NCI-H146 treated with DMSO at 0.1 percent for 48 hours (cell line): ENCODE measurements around the gene A4GNT.
"Not testable (repeated sequence)": the region's sequence is repeated elsewhere in the genome, so short reads cannot be mapped to it uniquely, and the experiment has no call there.

Source experiments
- DNase-seq: peaks from one replicate; lab custom pipeline; 2025; ENCODE audit not compliant: unreplicated experiment; lab: John Stamatoyannopoulos, UW

The A4GNT gene

DNA sequence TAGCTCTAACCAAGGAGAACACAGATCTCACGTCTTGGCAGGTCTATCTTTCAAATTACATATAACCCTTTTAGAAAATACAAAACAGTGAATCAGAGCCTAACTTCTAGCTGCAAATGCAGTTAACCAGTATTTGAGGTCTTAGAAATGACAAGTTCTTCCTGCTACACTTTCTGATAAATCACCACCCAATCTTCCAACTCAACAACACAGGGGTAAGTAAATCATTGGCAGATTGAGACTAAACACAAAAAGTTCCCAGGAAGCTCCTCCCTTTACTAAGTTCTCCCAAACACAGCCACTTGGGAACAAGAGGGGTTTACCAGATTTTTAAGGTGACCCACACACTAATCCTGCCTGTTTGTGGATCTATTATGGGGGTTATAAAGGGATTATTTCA is at the start of gene A4GNT:
TSS of gene A4GNT (minus strand) at position 152 of the 400 bp plus-strand sequence. CDS start 1,134 bp downstream, outside the sequence.
- no peak for DNase-seq

DNA sequence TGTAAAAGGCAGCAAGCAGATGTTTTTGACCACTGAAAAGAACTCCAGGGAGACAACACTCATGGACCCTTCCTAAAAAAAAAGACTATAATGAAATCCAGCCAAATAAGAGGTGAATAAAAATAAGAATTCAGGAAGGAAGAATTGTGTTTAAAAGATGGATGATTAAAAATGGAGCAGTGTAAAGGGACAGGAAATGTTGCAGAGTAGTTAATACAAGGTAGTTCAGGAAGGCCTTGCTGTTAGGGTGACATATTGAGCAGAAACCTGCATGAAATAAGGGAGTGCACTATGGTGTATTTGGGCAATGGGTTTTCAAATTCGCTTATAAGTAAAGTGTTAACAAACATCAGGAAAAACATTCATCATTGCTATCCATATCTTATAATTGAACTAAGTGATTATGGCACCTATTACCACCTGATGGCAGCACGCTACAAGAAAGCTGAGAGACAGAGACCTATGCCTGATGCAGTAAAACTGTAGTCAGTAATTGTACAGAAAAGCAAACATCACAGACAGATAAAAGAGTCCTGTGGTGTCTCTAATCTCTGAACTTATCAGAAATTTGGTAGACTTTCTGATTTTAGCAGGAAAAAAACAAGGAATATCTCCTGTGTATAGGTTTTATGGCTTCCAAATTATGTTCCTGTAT is 48.3 kb upstream of the A4GNT start:
- DNase-seq, result peak; percentile 89

DNA sequence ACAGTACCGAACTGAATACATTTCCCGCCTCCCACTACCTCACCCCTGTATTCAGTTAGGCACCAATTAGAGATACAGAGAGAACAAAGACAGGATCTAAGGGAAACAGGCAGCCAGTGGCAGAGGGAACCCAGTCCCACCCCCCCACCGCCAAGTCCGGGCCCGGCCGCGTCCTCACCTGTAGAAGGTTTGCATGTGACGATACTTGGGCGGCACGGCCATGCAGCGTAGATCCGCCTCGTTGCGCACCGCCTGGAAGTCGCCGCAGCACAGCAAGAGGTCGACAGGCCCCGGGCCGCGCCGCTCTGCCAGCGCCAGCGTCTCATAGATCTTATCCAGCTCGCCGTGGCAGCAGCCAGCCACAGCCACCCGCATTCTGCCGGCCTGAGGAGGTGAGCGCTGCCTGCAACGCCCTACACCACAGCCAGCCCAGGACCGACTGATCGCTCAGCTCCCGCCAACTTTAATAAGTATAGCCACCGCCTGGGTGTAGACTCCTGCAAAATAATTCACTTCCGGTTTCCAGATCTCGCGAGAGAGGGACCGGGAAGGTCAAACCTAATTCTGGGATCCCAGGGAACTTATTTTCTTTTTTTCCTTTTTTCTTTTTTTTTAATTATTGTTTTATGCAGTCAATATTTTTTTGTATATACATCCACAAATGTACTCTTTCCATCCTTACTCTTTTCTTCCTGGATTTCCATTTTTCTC is 42.4 kb upstream of the A4GNT start, which contains the start of gene DBR1:
TSS of gene DBR1 (minus strand) at position 501 of the 711 bp plus-strand sequence. CDS start at position 375, 126 bp downstream.
- peak; percentile 93 for DNase-seq

DNA sequence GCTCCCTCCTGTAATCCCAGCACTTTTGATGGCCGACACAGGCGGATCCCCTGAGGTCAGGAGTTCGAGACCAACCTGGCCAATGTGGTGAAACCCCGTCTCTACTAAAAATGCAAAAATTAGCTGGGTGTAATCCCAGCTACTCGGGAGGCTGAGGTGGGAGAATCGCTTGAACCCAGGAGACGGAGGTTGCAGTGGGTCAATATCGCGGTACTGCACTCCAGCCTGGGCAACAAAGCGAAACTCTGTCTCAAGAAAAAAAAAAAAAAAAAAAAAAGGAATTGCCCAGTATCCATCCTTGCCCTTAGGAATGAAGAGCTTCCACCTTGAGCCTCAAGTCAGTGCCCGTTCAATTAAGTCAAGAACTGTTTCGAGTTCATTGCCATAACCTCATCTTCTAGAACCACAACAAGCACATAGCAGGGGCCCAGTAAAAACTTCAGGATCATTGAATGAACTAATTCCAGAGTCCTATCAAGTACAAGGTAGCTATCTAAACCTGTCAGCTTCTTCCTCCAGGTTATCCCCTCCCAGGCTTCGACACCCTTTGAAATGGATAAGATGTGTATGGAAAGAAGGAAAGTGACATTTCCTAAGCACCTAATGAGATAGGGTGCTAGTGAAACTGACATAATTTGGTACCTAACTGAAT is 41.7 kb upstream of the A4GNT start:
- no peak for DNase-seq

- DNase-seq, result no peak
These were observed 40.4 kb upstream of the A4GNT start for GRCh38 chr3:138172625-138173024.

DNA sequence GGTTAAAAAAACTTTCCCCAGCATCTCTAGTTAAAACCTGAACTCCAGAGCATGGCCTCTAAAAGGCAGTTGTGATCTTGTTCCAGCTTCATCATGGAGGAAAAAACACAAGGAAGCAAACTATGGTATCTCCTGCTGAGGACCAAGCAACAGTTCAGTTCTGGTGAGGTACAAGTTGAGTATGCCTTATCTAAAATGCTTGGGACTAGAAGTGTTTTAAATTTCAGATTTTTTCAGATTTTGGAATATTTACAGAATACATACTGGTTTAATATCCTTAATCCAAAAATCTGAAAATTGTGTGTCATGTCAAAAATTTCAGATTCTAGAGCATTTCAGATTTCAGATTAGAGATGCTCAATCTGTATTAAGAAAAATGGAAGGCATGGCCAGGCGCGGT is 32.9 kb upstream of the A4GNT start:
- no peak for DNase-seq

- no peak for DNase-seq
These were observed 25.6 kb upstream of the A4GNT start for GRCh38 chr3:138157743-138158142.

DNA sequence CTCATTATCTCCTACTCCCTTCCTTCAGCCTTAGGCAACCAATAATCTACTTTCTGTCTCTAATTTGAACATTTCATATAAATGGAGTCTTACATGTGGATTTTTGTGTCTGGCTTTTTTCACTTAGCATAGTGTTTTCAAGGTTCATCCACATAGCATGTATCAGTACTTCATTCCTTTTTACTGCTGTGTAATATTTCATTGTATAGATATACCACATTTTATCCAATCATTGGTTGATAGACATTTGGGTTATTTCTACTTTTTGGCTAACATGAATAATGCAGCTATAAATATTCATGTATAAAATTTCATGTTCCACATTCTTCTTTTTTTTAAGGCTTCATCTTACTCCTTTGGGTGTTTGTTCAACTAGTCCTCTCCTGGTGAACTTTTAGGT is 22.3 kb upstream of the A4GNT start:
- no peak for DNase-seq

- peak; percentile 27 for DNase-seq
These were observed 16.3 kb upstream of the A4GNT start for GRCh38 chr3:138148503-138148902.

- not testable (repeated sequence) for DNase-seq
These were observed 10.0 kb upstream of the A4GNT start for GRCh38 chr3:138142181-138142580.

- no peak for DNase-seq
These were observed 8.8 kb upstream of the A4GNT start for GRCh38 chr3:138140940-138141339.

GRCh38 chr3:138139691-138140090 is 7.5 kb upstream of the A4GNT start:
- DNase-seq, result no peak

DNA sequence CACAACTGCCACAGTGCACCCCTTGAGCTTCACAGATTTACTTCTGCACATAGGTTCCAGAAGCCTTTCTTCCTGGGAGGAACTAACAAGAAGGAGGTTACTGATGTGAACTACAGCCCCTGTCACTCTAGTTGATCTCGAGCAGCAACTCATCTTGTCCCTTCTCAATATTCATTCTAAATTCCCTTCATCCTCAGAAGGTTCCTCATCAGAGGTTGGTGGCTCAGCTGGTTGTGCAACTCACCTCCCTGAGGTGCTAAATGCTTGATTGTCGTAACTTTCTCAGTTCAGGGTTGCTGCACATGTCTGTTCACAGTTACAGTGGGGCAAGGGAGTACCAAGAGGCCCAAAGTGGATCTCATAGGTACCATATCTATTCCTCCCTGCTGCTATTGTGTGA is 5.7 kb upstream of the A4GNT start:
- no peak for DNase-seq

GRCh38 chr3:138136201-138136600 is 4.0 kb upstream of the A4GNT start:
- DNase-seq, result no peak

DNA sequence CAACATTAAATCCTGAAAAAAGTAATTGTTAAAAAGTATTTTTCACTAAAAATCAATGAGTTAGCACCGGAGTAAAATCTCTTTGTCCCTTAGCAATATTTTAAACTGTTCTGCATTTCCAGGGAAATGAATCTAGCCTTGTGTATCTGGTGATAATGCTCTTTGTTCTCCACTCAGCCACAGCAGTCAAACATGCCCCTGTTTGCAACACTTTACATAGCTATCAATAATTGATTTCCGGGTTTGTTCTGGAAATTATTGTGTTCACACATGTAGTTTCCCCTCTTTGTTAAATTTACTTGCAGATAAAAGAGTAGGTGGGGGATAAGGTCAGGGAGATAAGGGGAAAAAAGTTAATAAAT is 3.6 kb upstream of the A4GNT start:
- DNase-seq, result peak; percentile 12

DNA sequence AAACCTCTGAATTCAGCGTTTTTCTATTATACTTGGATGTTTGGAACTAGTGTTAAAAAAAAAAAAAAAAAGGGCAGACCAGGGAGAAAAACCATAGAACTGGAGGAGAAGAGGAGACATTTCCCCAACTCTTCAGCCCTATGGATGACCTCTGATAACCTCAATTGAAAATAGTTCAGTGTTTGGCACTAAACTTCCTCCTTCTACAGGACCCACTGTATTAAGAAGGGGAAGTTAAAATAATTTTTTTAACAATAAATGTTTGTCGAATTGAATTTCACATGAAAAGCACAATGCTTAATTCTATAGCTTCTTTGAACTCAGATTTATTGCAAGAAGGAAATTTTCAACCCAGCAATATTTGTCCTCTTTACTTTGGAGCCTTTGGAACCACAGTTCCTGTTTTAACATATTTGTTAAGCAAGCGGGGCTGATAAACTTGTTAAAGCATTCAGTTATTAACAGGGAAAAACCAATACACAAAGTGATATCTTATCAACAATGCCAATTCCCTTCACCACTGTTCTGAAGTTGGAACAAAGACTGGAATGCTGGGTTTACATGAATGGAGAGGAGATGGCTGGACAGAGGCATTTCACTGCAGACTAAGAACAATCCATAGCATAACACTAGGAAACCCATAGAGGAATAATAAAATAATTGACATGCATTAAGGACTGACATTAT is 3.1 kb upstream of the A4GNT start:
- DNase-seq, result no peak

GRCh38 chr3:138127636-138128365 is 4.4 kb downstream of the A4GNT start:
- no peak for DNase-seq

DNA sequence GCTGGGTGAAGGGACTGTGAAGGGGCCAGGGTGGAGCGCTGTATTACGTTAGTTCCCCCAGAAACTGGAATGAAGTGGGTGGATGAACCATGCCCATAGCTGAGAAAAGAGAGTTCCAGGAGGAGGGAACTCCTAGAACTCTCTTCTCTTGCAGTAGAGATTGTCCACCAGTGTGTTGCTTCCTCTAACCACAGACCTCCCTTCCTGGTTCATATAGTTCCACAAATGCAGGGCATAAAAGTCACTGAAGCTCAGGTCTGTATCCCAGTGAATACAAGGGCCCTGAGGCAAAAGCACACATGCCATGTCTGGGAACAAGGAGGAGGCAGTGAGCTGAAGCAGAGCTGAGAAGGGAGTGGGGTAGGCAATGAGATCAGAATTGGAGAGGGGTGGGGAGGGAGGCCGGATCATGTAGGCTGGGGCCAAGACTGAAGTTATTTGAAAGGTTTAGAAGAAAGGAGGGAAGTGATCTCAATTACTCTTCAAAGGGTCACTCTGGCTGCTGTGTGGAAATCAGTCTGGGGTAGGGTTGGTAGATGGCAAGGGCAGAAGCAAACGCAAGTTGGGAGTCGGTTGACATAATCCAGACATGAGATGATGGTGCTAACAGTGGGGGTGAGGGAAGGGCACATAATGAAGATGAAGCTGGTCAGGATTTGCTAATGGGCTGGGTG is 6.5 kb downstream of the A4GNT start:
- no peak for DNase-seq

- DNase-seq, result no peak
These were observed 7.4 kb downstream of the A4GNT start for GRCh38 chr3:138124706-138125355.

DNA sequence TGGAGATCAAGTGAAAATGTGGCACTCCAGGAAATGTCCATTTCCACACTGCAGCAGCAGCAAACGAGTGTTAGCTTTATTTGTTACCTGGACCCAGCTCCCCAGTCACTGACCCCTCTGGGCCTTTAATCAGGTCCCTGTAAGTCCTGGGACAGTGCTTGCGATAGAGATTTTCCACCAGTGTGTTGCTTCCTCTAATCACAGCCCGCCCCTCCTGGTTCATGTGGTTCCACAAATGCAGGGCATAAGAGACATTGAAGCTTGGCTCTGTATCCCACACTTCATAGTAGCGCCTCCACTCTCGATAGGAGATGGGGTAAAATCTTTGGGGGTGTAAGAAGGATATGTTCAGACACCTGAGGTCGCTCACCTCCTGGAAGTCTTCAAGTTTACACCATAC is 8.0 kb downstream of the A4GNT start:
- no peak for DNase-seq
